H9 (cell line): Measurements from ENCODE around the gene SOCS6. TPM values are rescaled to one million over a fixed set of nuclear protein-coding genes. Genes with fewer than 3 reads are reported as not detected.

ENCODE experiments used
- DNase-seq: peaks from one replicate; pipeline ENCODE4 v3.0.0-alpha.2; 2017
- H2AFZ ChIP-seq: one replicate; pipeline ENCODE4 v1.6.1; 2013; ENCODE audit warnings: mild to moderate bottlenecking, low read length, control low read depth, moderate library complexity
- H2AK5ac ChIP-seq: 2 replicates; pipeline ENCODE4 v1.6.1; 2013; ENCODE audit warnings: low read length, control low read depth, mixed read lengths; ENCODE audit not compliant: insufficient read length
- H2BK120ac ChIP-seq: one replicate; pipeline ENCODE4 v1.6.1; 2013; ENCODE audit warnings: low read depth, mild to moderate bottlenecking, low read length, control low read depth, inconsistent platforms; ENCODE audit not compliant: poor library complexity, severe bottlenecking
- H2BK12ac ChIP-seq: 2 replicates; pipeline ENCODE4 v1.6.1; 2013; ENCODE audit warnings: low read length, control low read depth, mixed read lengths, low read depth; ENCODE audit not compliant: insufficient read length
- H2BK15ac ChIP-seq: 2 replicates; pipeline ENCODE4 v1.6.1; 2013; ENCODE audit warnings: low read depth, low read length, control low read depth
- H2BK20ac ChIP-seq: one replicate; pipeline ENCODE4 v1.6.1; 2013; ENCODE audit warnings: low read depth, mild to moderate bottlenecking, low read length, control low read depth, inconsistent platforms; ENCODE audit not compliant: poor library complexity, severe bottlenecking
- H2BK5ac ChIP-seq: 2 replicates; pipeline ENCODE4 v1.6.1; 2013; ENCODE audit warnings: low read length, control low read depth, mixed read lengths; ENCODE audit not compliant: insufficient read length
- H3K14ac ChIP-seq: 2 replicates; pipeline ENCODE4 v1.6.1; 2013; ENCODE audit warnings: low read length, control low read depth; ENCODE audit not compliant: insufficient read depth
- H3K18ac ChIP-seq: 2 replicates; pipeline ENCODE4 v1.6.1; 2013; ENCODE audit warnings: low read depth, mild to moderate bottlenecking, mixed read lengths, low read length, control low read depth; ENCODE audit not compliant: insufficient read length
- H3K23ac ChIP-seq: 2 replicates; pipeline ENCODE4 v1.6.1; 2013; ENCODE audit warnings: low read length, control low read depth, mixed read lengths, low read depth; ENCODE audit not compliant: insufficient read length
- H3K23me2 ChIP-seq: 2 replicates; pipeline ENCODE4 v1.6.1; 2013; ENCODE audit warnings: low read depth, mild to moderate bottlenecking, mixed read lengths, low read length, control low read depth; ENCODE audit not compliant: insufficient read length, poor library complexity, severe bottlenecking
- H3K27ac ChIP-seq: 2 replicates; pipeline ENCODE4 v1.5.1; 2013; ENCODE audit warnings: low read length, control low read depth, mixed read lengths, low read depth; ENCODE audit not compliant: insufficient read length
- H3K27me3 ChIP-seq: 2 replicates; pipeline ENCODE4 v1.6.1; 2013; ENCODE audit warnings: low read length, control low read depth, inconsistent platforms; ENCODE audit not compliant: insufficient read depth
- H3K4ac ChIP-seq: 2 replicates; pipeline ENCODE4 v1.6.1; 2013; ENCODE audit warnings: low read depth, mild to moderate bottlenecking, control low read depth, inconsistent platforms, low read length, moderate library complexity
- H3K4me1 ChIP-seq: 2 replicates; pipeline ENCODE4 v1.6.1; 2013; ENCODE audit warnings: low read length, control low read depth, inconsistent platforms; ENCODE audit not compliant: insufficient read depth
- H3K4me2 ChIP-seq: 2 replicates; pipeline ENCODE4 v1.6.1; 2013; ENCODE audit warnings: low read length, control low read depth, mixed read lengths; ENCODE audit not compliant: insufficient read length, insufficient read depth
- H3K56ac ChIP-seq: 2 replicates; pipeline ENCODE4 v1.6.1; 2013; ENCODE audit warnings: low read depth, mild to moderate bottlenecking, mixed read lengths, low read length, control low read depth; ENCODE audit not compliant: insufficient read length
- H3K79me1 ChIP-seq: 2 replicates; pipeline ENCODE4 v1.6.1; 2013; ENCODE audit warnings: low read depth, mild to moderate bottlenecking, moderate library complexity, low read length, control low read depth, inconsistent platforms; ENCODE audit not compliant: insufficient read depth, poor library complexity, severe bottlenecking
- H3K79me2 ChIP-seq: 2 replicates; pipeline ENCODE4 v1.6.1; 2013; ENCODE audit warnings: low read length, control low read depth, inconsistent platforms; ENCODE audit not compliant: insufficient read depth
- H3K9ac ChIP-seq: 2 replicates; pipeline ENCODE4 v1.6.1; 2013; ENCODE audit warnings: low read length, control low read depth, mixed read lengths; ENCODE audit not compliant: insufficient read length; ENCODE audit errors: extremely low read depth
- H3K9me3 ChIP-seq: one replicate; pipeline ENCODE4 v1.6.1; 2013; ENCODE audit warnings: low read depth, low read length, inconsistent platforms; ENCODE audit not compliant: control insufficient read depth
- H3T11ph ChIP-seq: one replicate; pipeline ENCODE4 v1.6.1; 2013; ENCODE audit warnings: mild to moderate bottlenecking, low read length, control low read depth, inconsistent platforms
- H4K20me1 ChIP-seq: one replicate; pipeline ENCODE4 v1.6.1; 2013; ENCODE audit not compliant: control insufficient read depth, insufficient read length, insufficient read depth
- H4K5ac ChIP-seq: 2 replicates; pipeline ENCODE4 v1.6.1; 2013; ENCODE audit warnings: low read depth, mild to moderate bottlenecking, mixed read lengths, low read length, control low read depth; ENCODE audit not compliant: insufficient read length
- H4K8ac ChIP-seq: replicated peaks from 2 replicates; pipeline ENCODE4 v1.6.1; 2013; ENCODE audit warnings: low read length, control low read depth, mixed read lengths, low read depth; ENCODE audit not compliant: insufficient read length
- H4K91ac ChIP-seq: 2 replicates; pipeline ENCODE4 v1.6.1; 2013; ENCODE audit warnings: low read depth, mild to moderate bottlenecking, moderate library complexity, mixed read lengths, low read length, control low read depth; ENCODE audit not compliant: insufficient read length
- H3K27ac Mint-ChIP-seq, 3 experiments: 2 replicates in 2 of 3; 3 replicates in 1 of 3; pipeline ENCODE4 v1.8.0; 2020 to 2021; ENCODE audit warnings: mixed read lengths in 3 of 3, mild to moderate bottlenecking in 1 of 3, moderate library complexity in 1 of 3
- H3K27me3 Mint-ChIP-seq: 2 replicates; pipeline ENCODE4 v1.8.0; 2021; ENCODE audit warnings: low read depth, mild to moderate bottlenecking, moderate library complexity, mixed read lengths
- H3K36me3 Mint-ChIP-seq, 3 experiments: 2 replicates in 2 of 3; 3 replicates in 1 of 3; pipeline ENCODE4 v1.8.0; 2020 to 2021; ENCODE audit warnings: low read depth in 3 of 3, mixed read lengths in 3 of 3; ENCODE audit not compliant: insufficient read depth in 1 of 3
- H3K4me1 Mint-ChIP-seq, 2 experiments: 2 replicates each; pipeline ENCODE4 v1.8.0; 2020; ENCODE audit warnings: mixed read lengths in 2 of 2
- H3K4me3 Mint-ChIP-seq, 2 experiments: 2 replicates in 1 of 2; 3 replicates in 1 of 2; pipeline ENCODE4 v1.8.0; 2020 to 2021; ENCODE audit warnings: mild to moderate bottlenecking in 2 of 2, mixed read lengths in 2 of 2, moderate library complexity in 1 of 2
- H3K9me3 Mint-ChIP-seq, 2 experiments: 2 replicates in 1 of 2; 3 replicates in 1 of 2; pipeline ENCODE4 v1.8.0; 2020; ENCODE audit warnings: mild to moderate bottlenecking in 2 of 2, mixed read lengths in 2 of 2, moderate library complexity in 1 of 2
- CTCF ChIP-seq: fragments of 200-600 bp; sonication (generic); conservative IDR thresholded peaks from 3 replicates; pipeline ENCODE4 v1.8.0; 2021; ENCODE audit warnings: antibody characterized with exemption, mild to moderate bottlenecking
- WGBS: extraction: QIAGEN DNeasy Blood & Tissue Kit; methylation state at CpG from one replicate; pipeline ENCODE4 v1.1.7; 2013; ENCODE audit warnings: missing lambda C conversion rate, low lambda C conversion rate, mixed read lengths; ENCODE audit not compliant: insufficient read length; ENCODE audit errors: extremely low coverage; 5-methylcytosine and 5-hydroxymethylcytosine counted together
- total RNA-seq: library from RNA; stranded (reverse); gene quantifications from 2 replicates; pipeline ENCODE4 v1.2.1, GENCODE V29; 2021

Gene SOCS6
- total RNA-seq, 1 experiment from 2014 or later = 24.5 TPM

GRCh38 chr18:70370762-70371733, 82.2 kb downstream of the SOCS6 start:
- Histone ChIP-seq H3T11ph (no peak overlapping the region), H3K4me1 (peaks cover 5% of the 10 kb centered on the region; the same call in 1 of the 2 replicates), H2BK20ac (no peak overlapping the region), H3K79me1 (no peaks in the 10 kb centered on the region), H4K91ac (no peak overlapping the region), H3K56ac (no peak overlapping the region), H2BK120ac (no peak overlapping the region), H3K23me2 (no peaks in the 10 kb centered on the region), H2BK15ac (no peak overlapping the region), H3K4me2 (no peak overlapping the region), H3K27ac (no peak overlapping the region), H4K5ac (no peak overlapping the region), H3K23ac (no peak overlapping the region), H3K9ac (no peak overlapping the region), H2AK5ac (no peak overlapping the region), H3K79me2 (no peaks in the 10 kb centered on the region), H3K18ac (no peak overlapping the region), H4K8ac (no peak overlapping the region), H2BK12ac (no peak overlapping the region), H4K20me1 (no peaks in the 10 kb centered on the region), H3K9me3 (no peaks in the 10 kb centered on the region), H2BK5ac (no peak overlapping the region), H2AFZ (no peak overlapping the region), H3K4ac (no peak overlapping the region), H3K14ac (no peak overlapping the region), H3K27me3 (no peaks in the 10 kb centered on the region)
- no peak for TF ChIP-seq CTCF
- WGBS = 100% methylated on average over 2 of the region's 9 CpGs
- peaks cover 17 to 19% of the 10 kb centered on the region in 2 experiments for H3K4me1 Mint-ChIP-seq
- H3K36me3 Mint-ChIP-seq = no peaks in the 10 kb centered on the region
- H3K4me3 Mint-ChIP-seq = no peak overlapping the region
- peak overlapping the region in 1 of 3 experiments; percentile 6; a peak in 1 of 7 replicates for H3K27ac Mint-ChIP-seq
- no peaks in the 10 kb centered on the region for H3K9me3 Mint-ChIP-seq
- H3K27me3 Mint-ChIP-seq = no peaks in the 10 kb centered on the region
- DNase-seq = no peak
